ENCODE measurements around the gene MEOX1. TPM values are rescaled to one million over a fixed set of nuclear protein-coding genes. Genes with fewer than 3 reads are reported as not detected.

The MEOX1 gene
- polyA plus RNA-seq, 1 donor, result 2.7 TPM

DNA sequence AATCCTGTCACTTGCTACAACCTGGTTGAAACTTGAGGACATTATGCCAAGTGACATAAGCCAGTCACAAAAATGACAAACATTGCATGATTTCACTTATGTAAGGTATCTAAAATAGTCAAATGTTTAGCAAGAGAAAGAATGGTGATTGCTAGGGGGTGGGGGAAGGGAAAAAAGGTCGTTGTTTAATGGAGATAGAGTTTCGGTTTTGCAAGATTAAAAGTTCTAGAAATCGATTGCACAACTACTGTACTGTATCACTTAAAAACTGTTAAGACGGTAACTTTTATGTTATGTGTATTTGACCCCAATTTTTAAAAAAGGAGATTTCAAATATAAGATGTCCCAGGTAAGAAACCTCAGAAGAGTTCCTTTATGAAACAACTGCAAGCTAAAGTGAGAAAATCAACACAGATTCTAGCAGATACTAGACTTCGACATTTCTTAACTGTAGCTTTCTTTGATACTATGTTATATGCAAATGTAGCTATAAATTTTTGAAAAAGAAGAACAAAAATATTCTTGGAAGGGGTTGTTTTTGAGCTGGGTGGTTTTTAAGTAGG lies 5.9 kb downstream of the MEOX1 start:
- peak in 1 of 2 donors; percentile 73 for DNase-seq
- H3K36me3 ChIP-seq (ENCODE audit: control insufficient read depth, insufficient read depth, low read length), result no peaks in the 10 kb centered on the region
- 30% methylated on average over 2 of the region's 5 CpGs for WGBS (ENCODE audit: insufficient coverage, low lambda C conversion rate)

GRCh38 chr17:43652124-43652480 lies 9.6 kb downstream of the MEOX1 start:
- DNase-seq, result no peak
- no peaks in the 10 kb centered on the region for H3K27me3 ChIP-seq (ENCODE audit: control insufficient read depth, insufficient read depth, low read length)
- no peaks in the 10 kb centered on the region for H3K36me3 ChIP-seq (ENCODE audit: control insufficient read depth, insufficient read depth, low read length)
- WGBS (ENCODE audit: insufficient coverage, low lambda C conversion rate), result no CpG with 5 or more reads among the region's 6 CpGs
- no peak overlapping the region for H3K27ac ChIP-seq (ENCODE audit: low read length)
- peaks cover 17% of the 10 kb centered on the region for H3K4me1 ChIP-seq (ENCODE audit: control insufficient read depth, insufficient read depth, low read length)
- no peaks in the 10 kb centered on the region for H3K9me3 ChIP-seq (ENCODE audit: control insufficient read depth, low read depth, low read length)
- H3K4me3 ChIP-seq (ENCODE audit: low read length), result no peak overlapping the region

More for the DNA sequence above, 5.9 kb downstream of the MEOX1 start:
- Histone ChIP-seq H3K27me3 (ENCODE audit: control insufficient read depth, insufficient read depth, low read length) (no peaks in the 10 kb centered on the region), H3K4me3 (ENCODE audit: low read length) (no peak overlapping the region), H3K27ac (ENCODE audit: low read length) (peak overlapping the region; percentile 69), H3K9me3 (ENCODE audit: control insufficient read depth, low read depth, low read length) (no peaks in the 10 kb centered on the region), H3K4me1 (ENCODE audit: control insufficient read depth, insufficient read depth, low read length) (peaks cover 20% of the 10 kb centered on the region)

GRCh38 chr17:43650471-43650870 lies 11.3 kb downstream of the MEOX1 start:
- H3K36me3 ChIP-seq (ENCODE audit: control insufficient read depth, insufficient read depth, low read length), result no peaks in the 10 kb centered on the region
- peaks cover 3% of the 10 kb centered on the region for H3K4me1 ChIP-seq (ENCODE audit: control insufficient read depth, insufficient read depth, low read length)
- no peak overlapping the region for H3K27ac ChIP-seq (ENCODE audit: low read length)
- H3K9me3 ChIP-seq (ENCODE audit: control insufficient read depth, low read depth, low read length), result peaks cover 2% of the 10 kb centered on the region
- no CpG with 5 or more reads among the region's 8 CpGs for WGBS (ENCODE audit: insufficient coverage, low lambda C conversion rate)
- H3K27me3 ChIP-seq (ENCODE audit: control insufficient read depth, insufficient read depth, low read length), result peaks cover 3% of the 10 kb centered on the region
- no peak for DNase-seq
- no peak overlapping the region for H3K4me3 ChIP-seq (ENCODE audit: low read length)

GRCh38 chr17:43648916-43649315 lies 12.8 kb downstream of the MEOX1 start:
- Histone ChIP-seq H3K27ac (ENCODE audit: low read length) (no peak overlapping the region), H3K27me3 (ENCODE audit: control insufficient read depth, insufficient read depth, low read length) (peaks cover 3% of the 10 kb centered on the region), H3K9me3 (ENCODE audit: control insufficient read depth, low read depth, low read length) (peaks cover 2% of the 10 kb centered on the region), H3K4me3 (ENCODE audit: low read length) (no peak overlapping the region), H3K36me3 (ENCODE audit: control insufficient read depth, insufficient read depth, low read length) (no peaks in the 10 kb centered on the region), H3K4me1 (ENCODE audit: control insufficient read depth, insufficient read depth, low read length) (peaks cover 3% of the 10 kb centered on the region)
- no peak for DNase-seq
- no CpG with 5 or more reads among the region's 7 CpGs for WGBS (ENCODE audit: insufficient coverage, low lambda C conversion rate)

DNA sequence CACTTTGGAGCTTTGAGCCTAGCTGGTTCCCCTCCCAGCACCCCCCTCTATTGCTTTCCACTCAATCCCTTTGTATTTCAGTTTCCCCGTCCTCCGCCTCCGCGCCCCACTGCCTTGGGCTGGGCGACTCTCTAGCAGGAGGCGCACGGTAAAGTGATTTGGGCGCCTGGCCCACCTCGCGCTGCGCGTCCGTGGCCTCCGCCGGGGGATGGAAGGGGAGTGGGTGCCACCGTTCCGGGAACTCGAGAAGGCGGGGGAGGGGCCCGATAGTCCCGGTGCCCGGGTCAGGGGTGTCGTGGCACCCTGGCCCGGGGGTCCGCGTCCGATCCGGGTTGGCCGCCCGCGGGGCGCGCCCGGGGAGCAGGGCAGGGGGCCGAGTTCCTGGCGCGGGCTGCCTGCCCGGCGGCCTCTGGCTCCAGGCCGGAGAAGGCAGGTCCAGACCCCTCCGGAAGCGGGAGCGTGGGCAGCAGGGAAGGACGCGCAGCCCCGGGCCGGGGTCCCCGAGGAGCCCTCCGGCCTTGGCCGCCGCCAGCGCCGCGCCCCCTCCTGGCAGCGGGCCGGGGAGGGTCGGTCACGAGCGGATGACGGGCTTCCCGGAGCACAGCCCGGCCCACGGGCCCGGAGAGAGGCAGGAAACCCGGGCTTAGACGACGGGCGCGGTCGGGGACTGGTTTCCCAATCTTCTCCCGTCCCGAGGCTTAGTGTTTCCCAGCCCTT lies 15.8 kb downstream of the MEOX1 start:
- H3K36me3 ChIP-seq (ENCODE audit: control insufficient read depth, insufficient read depth, low read length), result no peaks in the 10 kb centered on the region
- WGBS (ENCODE audit: insufficient coverage, low lambda C conversion rate), result no CpG with 5 or more reads among the region's 72 CpGs
- peaks cover 2% of the 10 kb centered on the region for H3K9me3 ChIP-seq (ENCODE audit: control insufficient read depth, low read depth, low read length)
- DNase-seq, result peak; percentile 63 to 81
- peaks cover 3% of the 10 kb centered on the region for H3K27me3 ChIP-seq (ENCODE audit: control insufficient read depth, insufficient read depth, low read length)
- H3K4me3 ChIP-seq (ENCODE audit: low read length), result peak overlapping the region; percentile 21
- H3K4me1 ChIP-seq (ENCODE audit: control insufficient read depth, insufficient read depth, low read length), result peaks cover 3% of the 10 kb centered on the region
- no peak overlapping the region for H3K27ac ChIP-seq (ENCODE audit: low read length)

DNA sequence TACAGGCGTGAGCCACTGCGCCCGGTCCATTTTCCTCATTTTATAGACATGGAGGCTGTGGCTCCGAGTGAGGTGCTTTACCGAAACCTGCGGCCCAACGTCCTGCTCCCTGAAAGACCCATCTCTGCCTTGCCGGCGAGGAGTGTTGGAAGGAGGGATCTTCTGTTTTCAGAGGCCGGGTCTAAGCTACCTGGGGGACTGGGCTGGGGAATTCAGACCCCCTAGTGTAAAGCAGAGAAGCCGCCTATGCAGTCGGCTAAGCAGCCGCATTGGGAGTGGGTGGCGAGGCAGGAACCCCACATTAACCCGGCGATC lies 16.3 kb downstream of the MEOX1 start:
- H3K27ac ChIP-seq (ENCODE audit: low read length), result no peak overlapping the region
- WGBS (ENCODE audit: insufficient coverage, low lambda C conversion rate), result 91% methylated on average over 4 of the region's 16 CpGs

DNA sequence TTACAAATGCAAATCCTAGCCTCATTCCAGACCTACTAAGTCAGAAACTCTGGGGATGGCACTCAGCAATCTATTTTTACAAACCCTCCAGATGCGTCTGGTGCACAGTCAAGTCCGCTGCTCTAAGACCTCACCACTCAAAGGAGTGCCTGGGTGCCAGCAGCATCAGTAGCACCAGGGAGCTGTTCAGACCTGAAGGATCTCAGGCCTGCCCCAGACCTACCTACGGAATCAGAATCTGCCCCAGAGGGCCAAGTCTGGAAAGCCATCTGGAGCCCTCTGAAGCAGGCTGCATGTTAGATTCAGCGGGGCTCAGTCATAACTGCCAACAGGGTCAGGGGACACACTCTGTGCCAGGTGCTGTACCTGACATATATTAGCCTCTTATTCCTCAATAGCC lies 17.6 kb downstream of the MEOX1 start:
- WGBS (ENCODE audit: insufficient coverage, low lambda C conversion rate), result no CpG with 5 or more reads among the region's 4 CpGs
- Histone ChIP-seq H3K4me3 (ENCODE audit: low read length) (no peak overlapping the region), H3K27me3 (ENCODE audit: control insufficient read depth, insufficient read depth, low read length) (peaks cover 3% of the 10 kb centered on the region), H3K9me3 (ENCODE audit: control insufficient read depth, low read depth, low read length) (peaks cover 2% of the 10 kb centered on the region), H3K36me3 (ENCODE audit: control insufficient read depth, insufficient read depth, low read length) (no peaks in the 10 kb centered on the region), H3K27ac (ENCODE audit: low read length) (no peak overlapping the region), H3K4me1 (ENCODE audit: control insufficient read depth, insufficient read depth, low read length) (peaks cover 3% of the 10 kb centered on the region)
- DNase-seq, result no peak

More for the DNA sequence above, 16.3 kb downstream of the MEOX1 start:
- no peaks in the 10 kb centered on the region for H3K36me3 ChIP-seq (ENCODE audit: control insufficient read depth, insufficient read depth, low read length)
- DNase-seq, result no peak
- H3K4me3 ChIP-seq (ENCODE audit: low read length), result peak overlapping the region; percentile 21
- peaks cover 3% of the 10 kb centered on the region for H3K4me1 ChIP-seq (ENCODE audit: control insufficient read depth, insufficient read depth, low read length)
- H3K9me3 ChIP-seq (ENCODE audit: control insufficient read depth, low read depth, low read length), result peaks cover 2% of the 10 kb centered on the region
- peaks cover 3% of the 10 kb centered on the region for H3K27me3 ChIP-seq (ENCODE audit: control insufficient read depth, insufficient read depth, low read length)

GRCh38 chr17:43641416-43641815 lies 20.3 kb downstream of the MEOX1 start:
- H3K27ac ChIP-seq (ENCODE audit: low read length), result no peak overlapping the region
- no CpG with 5 or more reads among the region's 7 CpGs for WGBS (ENCODE audit: insufficient coverage, low lambda C conversion rate)
- no peak overlapping the region for H3K4me3 ChIP-seq (ENCODE audit: low read length)
- no peaks in the 10 kb centered on the region for H3K36me3 ChIP-seq (ENCODE audit: control insufficient read depth, insufficient read depth, low read length)
- DNase-seq, result no peak
- H3K4me1 ChIP-seq (ENCODE audit: control insufficient read depth, insufficient read depth, low read length), result peaks cover 3% of the 10 kb centered on the region
- H3K9me3 ChIP-seq (ENCODE audit: control insufficient read depth, low read depth, low read length), result peaks cover 2% of the 10 kb centered on the region
- H3K27me3 ChIP-seq (ENCODE audit: control insufficient read depth, insufficient read depth, low read length), result peaks cover 3% of the 10 kb centered on the region

GRCh38 chr17:43640491-43641252 lies 21.1 kb downstream of the MEOX1 start:
- Histone ChIP-seq H3K27ac (ENCODE audit: low read length) (no peak overlapping the region), H3K4me1 (ENCODE audit: control insufficient read depth, insufficient read depth, low read length) (peaks cover 2% of the 10 kb centered on the region)
- WGBS (ENCODE audit: insufficient coverage, low lambda C conversion rate), result no CpG with 5 or more reads among the region's 8 CpGs

GRCh38 chr17:43637563-43638323 lies 24.0 kb downstream of the MEOX1 start:
- DNase-seq, result no peak
- WGBS (ENCODE audit: insufficient coverage, low lambda C conversion rate), result 100% methylated on average over 1 of the region's 13 CpGs

More at GRCh38 chr17:43640491-43641252, 21.1 kb downstream of the MEOX1 start:
- H3K9me3 ChIP-seq (ENCODE audit: control insufficient read depth, low read depth, low read length), result peaks cover under 1% of the 10 kb centered on the region
- H3K36me3 ChIP-seq (ENCODE audit: control insufficient read depth, insufficient read depth, low read length), result no peaks in the 10 kb centered on the region
- peaks cover 1% of the 10 kb centered on the region for H3K27me3 ChIP-seq (ENCODE audit: control insufficient read depth, insufficient read depth, low read length)
- H3K4me3 ChIP-seq (ENCODE audit: low read length), result no peak overlapping the region
- DNase-seq, result no peak

More at GRCh38 chr17:43637563-43638323, 24.0 kb downstream of the MEOX1 start:
- Histone ChIP-seq H3K4me1 (ENCODE audit: control insufficient read depth, insufficient read depth, low read length) (peaks cover 18% of the 10 kb centered on the region), H3K36me3 (ENCODE audit: control insufficient read depth, insufficient read depth, low read length) (no peaks in the 10 kb centered on the region), H3K4me3 (ENCODE audit: low read length) (no peak overlapping the region), H3K9me3 (ENCODE audit: control insufficient read depth, low read depth, low read length) (no peaks in the 10 kb centered on the region), H3K27ac (ENCODE audit: low read length) (no peak overlapping the region), H3K27me3 (ENCODE audit: control insufficient read depth, insufficient read depth, low read length) (no peaks in the 10 kb centered on the region)

Measured in large intestine (tissue), 3 donors.